GM23338 (cell line): ENCODE measurements around the gene MGLL. TPM values are rescaled to one million over a fixed set of nuclear protein-coding genes. Genes with fewer than 3 reads are reported as not detected.

Source experiments
- ATAC-seq: fragments of 200-7000 bp; cut with Tn5 transposase; 3 replicates; pipeline ENCODE4 v1.9.1; 2020
- DNase-seq: peaks from one replicate; pipeline ENCODE4 v3.0.0-alpha.2; 2015; ENCODE audit warnings: low spot score
- H2AFZ ChIP-seq: fragments of 200-600 bp; sonication (generic); 2 replicates; pipeline ENCODE4 v1.8.0; 2016; ENCODE audit warnings: antibody characterized with exemption, mild to moderate bottlenecking, moderate library complexity
- H3F3A ChIP-seq: fragments of 200-600 bp; sonication (generic); replicated peaks from 2 replicates; pipeline ENCODE4 v1.8.0; 2017; ENCODE audit warnings: antibody characterized with exemption, mixed run types, low read depth
- H3K27ac ChIP-seq: fragments of 200-600 bp; sonication (generic); 2 replicates; pipeline ENCODE4 v1.6.1; 2016; ENCODE audit warnings: low read depth
- H3K27me3 ChIP-seq: fragments of 200-600 bp; sonication (generic); 2 replicates; pipeline ENCODE4 v1.8.0; 2016; ENCODE audit warnings: mild to moderate bottlenecking, mixed run types, moderate library complexity; ENCODE audit not compliant: insufficient read depth
- H3K36me3 ChIP-seq: fragments of 200-600 bp; sonication (generic); 2 replicates; pipeline ENCODE4 v1.8.0; 2016; ENCODE audit warnings: mild to moderate bottlenecking; ENCODE audit not compliant: insufficient read depth
- H3K4me1 ChIP-seq: fragments of 200-600 bp; sonication (generic); 2 replicates; pipeline ENCODE4 v1.8.0; 2016; ENCODE audit warnings: mild to moderate bottlenecking, moderate library complexity; ENCODE audit not compliant: insufficient read depth
- H3K4me2 ChIP-seq: fragments of 200-600 bp; sonication (generic); 2 replicates; pipeline ENCODE4 v1.7.1; 2017; ENCODE audit warnings: mixed run types
- H3K4me3 ChIP-seq: fragments of 200-600 bp; sonication (generic); 2 replicates; pipeline ENCODE4 v1.6.1; 2016; ENCODE audit warnings: mixed run types
- H3K79me2 ChIP-seq: fragments of 200-600 bp; sonication (generic); replicated peaks from 2 replicates; pipeline ENCODE4 v1.8.0; 2017; ENCODE audit warnings: mild to moderate bottlenecking; ENCODE audit not compliant: insufficient read depth
- H3K9me2 ChIP-seq: fragments of 200-600 bp; sonication (generic); 2 replicates; pipeline ENCODE4 v1.8.0; 2017; ENCODE audit not compliant: insufficient read depth
- H4K20me1 ChIP-seq: fragments of 200-600 bp; sonication (generic); replicated peaks from 2 replicates; pipeline ENCODE4 v1.8.0; 2017; ENCODE audit warnings: mild to moderate bottlenecking; ENCODE audit not compliant: insufficient read depth
- H3K27ac Mint-ChIP-seq: 2 replicates; pipeline ENCODE4 v1.8.0; 2020; ENCODE audit warnings: inconsistent platforms, mild to moderate bottlenecking, moderate library complexity, mixed read lengths
- H3K27me3 Mint-ChIP-seq: 3 replicates; pipeline ENCODE4 v1.8.0; 2022; ENCODE audit warnings: low read depth, mild to moderate bottlenecking, moderate library complexity, mixed read lengths, inconsistent platforms; ENCODE audit not compliant: insufficient read depth, poor library complexity
- H3K36me3 Mint-ChIP-seq: 3 replicates; pipeline ENCODE4 v1.8.0; 2021; ENCODE audit warnings: low read depth, mild to moderate bottlenecking, inconsistent platforms, moderate library complexity, mixed read lengths
- H3K4me1 Mint-ChIP-seq: 3 replicates; pipeline ENCODE4 v1.8.0; 2020; ENCODE audit warnings: mild to moderate bottlenecking, inconsistent platforms, mixed read lengths
- H3K4me3 Mint-ChIP-seq: 3 replicates; pipeline ENCODE4 v1.8.0; 2021; ENCODE audit warnings: moderate library complexity, mild to moderate bottlenecking, inconsistent platforms, mixed read lengths
- H3K9me3 Mint-ChIP-seq: 3 replicates; pipeline ENCODE4 v1.8.0; 2020; ENCODE audit warnings: moderate library complexity, mild to moderate bottlenecking, inconsistent platforms, mixed read lengths
- CREB1 ChIP-seq: fragments of 250-450 bp; sonication (Bioruptor Pico); IDR thresholded peaks from 2 replicates; pipeline ENCODE4 v1.5.0; 2020; ENCODE audit warnings: low read depth, mild to moderate bottlenecking, moderate library complexity
- CTCF ChIP-seq, 2 experiments: fragments of 200-600 bp in 1 of 2; sonication (generic) in 1 of 2; conservative IDR thresholded peaks; 2 replicates each; pipeline versions ENCODE4 v1.5.1 to v1.6.1; 2016 to 2017; ENCODE audit warnings: antibody characterized with exemption in 2 of 2, low read depth in 2 of 2, mild to moderate bottlenecking in 2 of 2, moderate library complexity in 1 of 2
- EZH2 ChIP-seq: fragments of 200-600 bp; sonication (generic); IDR thresholded peaks from one replicate; pipeline ENCODE4 v1.8.0; 2017; ENCODE audit warnings: antibody characterized with exemption, mild to moderate bottlenecking, low read depth; ENCODE audit not compliant: unreplicated experiment
- NANOG ChIP-seq: IDR thresholded peaks from 2 replicates; pipeline ENCODE4 v1.6.1; 2016; ENCODE audit warnings: antibody characterized with exemption, borderline replicate concordance
- POLR2AphosphoS5 ChIP-seq: IDR thresholded peaks from 2 replicates; pipeline ENCODE4 v1.6.1; 2016; ENCODE audit warnings: antibody characterized with exemption, low read depth
- STAT1 ChIP-seq: IDR thresholded peaks from one replicate; pipeline ENCODE4 v1.6.1; 2016; ENCODE audit warnings: antibody characterized with exemption; ENCODE audit not compliant: unreplicated experiment
- ZNF114 ChIP-seq: fragments of 250-450 bp; sonication (Bioruptor Pico); IDR thresholded peaks from 2 replicates; pipeline ENCODE4 v1.5.0; 2020; ENCODE audit warnings: mild to moderate bottlenecking, moderate library complexity
- polyA plus RNA-seq: library from polyadenylated mRNA; unstranded; fragments of >200 nt; fragmentation: Nextera tagmentation; extraction: Ambion mirVana; gene quantifications from 2 replicates; pipeline ENCODE4 v1.2.1, GENCODE V29; 2016
- total RNA-seq: library from RNA; depleted of rRNA; stranded (reverse); fragments of >200 nt; shearing (Covaris generic); gene quantifications from 2 replicates; pipeline ENCODE4 v1.2.3, GENCODE V29; 2014
- TF ChIP-seq, protein P1 (sequence below): IDR thresholded peaks from one replicate; pipeline ENCODE4 v1.6.1; 2018; ENCODE audit warnings: antibody characterized with exemption; ENCODE audit not compliant: unreplicated experiment
- TF ChIP-seq, protein P2 (sequence below): IDR thresholded peaks from 2 replicates; pipeline ENCODE4 v1.6.1; 2016; ENCODE audit warnings: antibody characterized with exemption

MGLL gene
- total and polyA plus RNA-seq, 2 experiments from 2014 or later: 0.71 to 0.83 TPM

GRCh38 chr3:127817406-127817841 is 4.9 kb downstream of the MGLL start (continued):
- TF ChIP-seq, protein P1, sequence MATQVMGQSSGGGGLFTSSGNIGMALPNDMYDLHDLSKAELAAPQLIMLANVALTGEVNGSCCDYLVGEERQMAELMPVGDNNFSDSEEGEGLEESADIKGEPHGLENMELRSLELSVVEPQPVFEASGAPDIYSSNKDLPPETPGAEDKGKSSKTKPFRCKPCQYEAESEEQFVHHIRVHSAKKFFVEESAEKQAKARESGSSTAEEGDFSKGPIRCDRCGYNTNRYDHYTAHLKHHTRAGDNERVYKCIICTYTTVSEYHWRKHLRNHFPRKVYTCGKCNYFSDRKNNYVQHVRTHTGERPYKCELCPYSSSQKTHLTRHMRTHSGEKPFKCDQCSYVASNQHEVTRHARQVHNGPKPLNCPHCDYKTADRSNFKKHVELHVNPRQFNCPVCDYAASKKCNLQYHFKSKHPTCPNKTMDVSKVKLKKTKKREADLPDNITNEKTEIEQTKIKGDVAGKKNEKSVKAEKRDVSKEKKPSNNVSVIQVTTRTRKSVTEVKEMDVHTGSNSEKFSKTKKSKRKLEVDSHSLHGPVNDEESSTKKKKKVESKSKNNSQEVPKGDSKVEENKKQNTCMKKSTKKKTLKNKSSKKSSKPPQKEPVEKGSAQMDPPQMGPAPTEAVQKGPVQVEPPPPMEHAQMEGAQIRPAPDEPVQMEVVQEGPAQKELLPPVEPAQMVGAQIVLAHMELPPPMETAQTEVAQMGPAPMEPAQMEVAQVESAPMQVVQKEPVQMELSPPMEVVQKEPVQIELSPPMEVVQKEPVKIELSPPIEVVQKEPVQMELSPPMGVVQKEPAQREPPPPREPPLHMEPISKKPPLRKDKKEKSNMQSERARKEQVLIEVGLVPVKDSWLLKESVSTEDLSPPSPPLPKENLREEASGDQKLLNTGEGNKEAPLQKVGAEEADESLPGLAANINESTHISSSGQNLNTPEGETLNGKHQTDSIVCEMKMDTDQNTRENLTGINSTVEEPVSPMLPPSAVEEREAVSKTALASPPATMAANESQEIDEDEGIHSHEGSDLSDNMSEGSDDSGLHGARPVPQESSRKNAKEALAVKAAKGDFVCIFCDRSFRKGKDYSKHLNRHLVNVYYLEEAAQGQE: no peak
- no peak for TF ChIP-seq NANOG
- no peak for TF ChIP-seq CTCF (conservative IDR thresholded peaks at IDR 0.05; ENCODE audit: low read depth in 2 of 2)
- no peak for TF ChIP-seq CREB1 (CRISPR knock-in tag)
- TF ChIP-seq, protein P2, sequence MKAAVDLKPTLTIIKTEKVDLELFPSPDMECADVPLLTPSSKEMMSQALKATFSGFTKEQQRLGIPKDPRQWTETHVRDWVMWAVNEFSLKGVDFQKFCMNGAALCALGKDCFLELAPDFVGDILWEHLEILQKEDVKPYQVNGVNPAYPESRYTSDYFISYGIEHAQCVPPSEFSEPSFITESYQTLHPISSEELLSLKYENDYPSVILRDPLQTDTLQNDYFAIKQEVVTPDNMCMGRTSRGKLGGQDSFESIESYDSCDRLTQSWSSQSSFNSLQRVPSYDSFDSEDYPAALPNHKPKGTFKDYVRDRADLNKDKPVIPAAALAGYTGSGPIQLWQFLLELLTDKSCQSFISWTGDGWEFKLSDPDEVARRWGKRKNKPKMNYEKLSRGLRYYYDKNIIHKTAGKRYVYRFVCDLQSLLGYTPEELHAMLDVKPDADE: no peak
- no peak for TF ChIP-seq POLR2AphosphoS5
- TF ChIP-seq STAT1: no peak
- TF ChIP-seq EZH2: no peak
- no peak for TF ChIP-seq ZNF114 (CRISPR knock-in tag)

- Histone ChIP-seq H3K4me1 (peaks cover 30% of the 10 kb centered on the region), H3K9me2 (no peaks in the 10 kb centered on the region), H3K79me2 (no peaks in the 10 kb centered on the region), H4K20me1 (no peaks in the 10 kb centered on the region), H2AFZ (no peak overlapping the region), H3K27me3 (peaks cover 10% of the 10 kb centered on the region), H3F3A (no peaks in the 10 kb centered on the region), H3K27ac (no peak overlapping the region), H3K36me3 (no peaks in the 10 kb centered on the region), H3K4me3 (no peak overlapping the region), H3K4me2 (no peak overlapping the region)
- Mint-ChIP-seq H3K36me3 (no peaks in the 10 kb centered on the region), H3K4me3 (no peak overlapping the region), H3K27ac (no peak overlapping the region), H3K4me1 (peaks cover 23% of the 10 kb centered on the region), H3K9me3 (no peaks in the 10 kb centered on the region; the same call in 2 of the 3 replicates), H3K27me3 (peaks cover 26% of the 10 kb centered on the region)
- DNase-seq (no peak), ATAC-seq (no peak)
- TF ChIP-seq, protein P1: no peak
- no peak for TF ChIP-seq STAT1
These were observed 5.4 kb downstream of the MGLL start for GRCh38 chr3:127816783-127817405.
